ENCODE measurements around the gene ACVR1C. TPM values are rescaled to one million over a fixed set of nuclear protein-coding genes. Genes with fewer than 3 reads are reported as not detected.

Gene ACVR1C
- total and polyA plus RNA-seq, 11 donors, result 0.08 to 7.3 (median 0.20) TPM

- no peak for ATAC-seq
- Histone ChIP-seq H3K36me3 (no peaks in the 10 kb centered on the region), H3K4me1 (no peaks in the 10 kb centered on the region), H3K27me3 (no peaks in the 10 kb centered on the region), H3K4me3 (no peak overlapping the region), H3K9me3 (peaks cover 0 to 12% (median 0%) of the 10 kb centered on the region in 12 donors), H3K27ac (no peak overlapping the region)
- TF ChIP-seq CTCF (IDR thresholded peaks at IDR 0.05) (no peak), POLR2A (IDR thresholded peaks at IDR 0.05) (no peak)
- DNase-seq, result no peak
- WGBS, 4 donors, result 84 to 91% (median 86%) methylated on average over 5 of the region's 5 CpGs
- intact Hi-C loops (cut with DNase I), result no loop called here
Observed at GRCh38 chr2:157565550-157565949, 63.1 kb downstream of the ACVR1C start.

GRCh38 chr2:157559890-157560289 lies 68.8 kb downstream of the ACVR1C start:
- WGBS, 4 donors, result 42 to 56% (median 53%) methylated on average over 2 of the region's 2 CpGs
- DNase-seq, result no peak
- H3K4me3 ChIP-seq, result no peak overlapping the region
- H3K4me1 ChIP-seq, result no peaks in the 10 kb centered on the region
- no peaks in the 10 kb centered on the region for H3K36me3 ChIP-seq
- no peak overlapping the region for H3K27ac ChIP-seq
- peaks cover 0 to 12% (median 0%) of the 10 kb centered on the region in 12 donors for H3K9me3 ChIP-seq
- TF ChIP-seq POLR2A (IDR thresholded peaks at IDR 0.05) (no peak), CTCF (IDR thresholded peaks at IDR 0.05) (no peak)
- no peak for ATAC-seq
- intact Hi-C loops (cut with DNase I), result no loop called here
- H3K27me3 ChIP-seq, result no peaks in the 10 kb centered on the region

- no peak for TF ChIP-seq POLR2A (IDR thresholded peaks at IDR 0.05)
- TF ChIP-seq CTCF (IDR thresholded peaks at IDR 0.05), result no peak
- no peaks in the 10 kb centered on the region for H3K36me3 ChIP-seq
- ATAC-seq (no peak), DNase-seq (no peak)
- H3K4me3 ChIP-seq, result no peak overlapping the region
- H3K9me3 ChIP-seq, result peaks cover 0 to 10% (median 0%) of the 10 kb centered on the region in 12 donors
- H3K27ac ChIP-seq, result no peak overlapping the region
- no peaks in the 10 kb centered on the region for H3K4me1 ChIP-seq
- intact Hi-C loops (cut with DNase I), result no loop called here
- no peaks in the 10 kb centered on the region for H3K27me3 ChIP-seq
- 22 to 36% (median 28%) methylated on average over 3 of the region's 3 CpGs for WGBS, 4 donors
Observed at GRCh38 chr2:157559461-157559860, 69.2 kb downstream of the ACVR1C start.

GRCh38 chr2:157559061-157559460 lies 69.6 kb downstream of the ACVR1C start:
- 65 to 71% (median 67%) methylated on average over 3 of the region's 3 CpGs for WGBS, 4 donors
- Histone ChIP-seq H3K36me3 (no peaks in the 10 kb centered on the region), H3K4me1 (no peaks in the 10 kb centered on the region), H3K27me3 (no peaks in the 10 kb centered on the region), H3K27ac (no peak overlapping the region), H3K9me3 (peaks cover 0 to 8% (median 0%) of the 10 kb centered on the region in 12 donors), H3K4me3 (no peak overlapping the region)
- intact Hi-C loops (cut with DNase I), result no loop called here
- TF ChIP-seq CTCF (IDR thresholded peaks at IDR 0.05) (no peak), POLR2A (IDR thresholded peaks at IDR 0.05) (no peak)
- ATAC-seq, result no peak
- no peak for DNase-seq
